Transverse colon (tissue), 4 donors: ENCODE data around the gene EPHA5. TPM values are rescaled to one million over a fixed set of nuclear protein-coding genes. Genes with fewer than 3 reads are reported as not detected.

ENCODE experiments used
- DNase-seq: peaks from one replicate; pipeline ENCODE4 v3.0.0-alpha.2; 2019
- H3K27ac ChIP-seq, 4 donors: fragments of 200-600 bp; sonication (generic); 2 replicates each; pipeline ENCODE4 v1.5.1; 2016 to 2018; ENCODE audit warnings: inconsistent platforms in 4 of 4
- H3K27me3 ChIP-seq: fragments of 200-600 bp; sonication (generic); 2 replicates; pipeline ENCODE4 v1.5.1; 2017; ENCODE audit warnings: inconsistent platforms
- H3K36me3 ChIP-seq, 4 donors: fragments of 200-600 bp; sonication (generic); 2 replicates each; pipeline ENCODE4 v1.5.1; 2017 to 2019; ENCODE audit warnings: inconsistent platforms in 4 of 4
- H3K4me1 ChIP-seq, 4 donors: fragments of 200-600 bp; sonication (generic); 2 replicates each; pipeline ENCODE4 v1.5.1; 2017 to 2020; ENCODE audit warnings: inconsistent platforms in 4 of 4
- H3K4me3 ChIP-seq, 4 donors: fragments of 200-600 bp; sonication (generic); 1 replicate in 1 of 4; 2 replicates in 3 of 4; pipeline versions ENCODE4 v1.5.1 to v1.6.1; 2017 to 2019; ENCODE audit warnings: inconsistent platforms in 4 of 4
- H3K9me3 ChIP-seq, 2 donors: fragments of 200-600 bp; sonication (generic); 2 replicates each; pipeline ENCODE4 v1.5.1; 2017 to 2019; ENCODE audit warnings: inconsistent platforms in 2 of 2
- EP300 ChIP-seq: sonication (generic); formaldehyde crosslinking; IDR thresholded peaks from one replicate; pipeline ENCODE4 v1.6.1; 2017; ENCODE audit warnings: antibody characterized with exemption, low read depth
- POLR2A ChIP-seq: fragments of 450-650 bp; IDR thresholded peaks from one replicate; pipeline ENCODE4 v1.6.1; 2016; ENCODE audit warnings: antibody characterized with exemption, mild to moderate bottlenecking, moderate library complexity
- POLR2AphosphoS5 ChIP-seq, 3 donors: sonication (generic); formaldehyde crosslinking; IDR thresholded peaks; one replicate each; pipeline ENCODE4 v1.6.1; 2016; ENCODE audit warnings: antibody characterized with exemption in 3 of 3
- WGBS, 2 donors: methylation state at CpG; one replicate each; pipeline ENCODE4 v1.1.5; 2018; ENCODE audit warnings: low coverage in 1 of 2; 5-methylcytosine and 5-hydroxymethylcytosine counted together
- in situ Hi-C, 4 donors: fragments of 200-750 bp; cut with MboI; loops; one replicate each; pipeline versions ENCODE4 v1.15.0 to v1.15.1; 2017; ENCODE audit warnings: low sequenced_read_pairs in 3 of 4, low pct_ligation_motif_present in 1 of 4, low pct_unique_long_range_greater_than_20kb in 1 of 4
- intact Hi-C: fragments of 100-400 bp; cut with DNase I; formaldehyde crosslinking; loops from one replicate; pipeline ENCODE4 v1.15.1; 2023; ENCODE audit warnings: low total_unique reads
- total RNA-seq, 4 donors: library from RNA; depleted of rRNA; stranded (reverse); fragments of >200 nt; gene quantifications; one replicate each; pipeline ENCODE4 v1.1.0, GENCODE V29; 2016
- TF ChIP-seq, protein P1 (sequence below), 5 experiments: fragments of 200-600 bp in 3 of 5; fragments of 450-650 bp in 2 of 5; sonication (generic) in 3 of 5; IDR thresholded peaks; 1 replicate in 2 of 5; 2 replicates in 3 of 5; pipeline ENCODE4 v1.5.1; 2016 to 2017; ENCODE audit warnings: antibody characterized with exemption in 5 of 5, inconsistent platforms in 3 of 5, mild to moderate bottlenecking in 2 of 5, moderate library complexity in 1 of 5

Gene EPHA5
- total RNA-seq, 4 donors from 2014 or later = 0.14 to 0.60 (median 0.32) TPM; not detected in 1

GRCh38 chr4:65656008-65656407, 14.3 kb downstream of the EPHA5 start:
- no peak overlapping the region for H3K4me3 ChIP-seq
- DNase-seq = no peak
- intact Hi-C loops = no loop called here
- no peaks in the 10 kb centered on the region for H3K27me3 ChIP-seq
- TF ChIP-seq, protein P1, sequence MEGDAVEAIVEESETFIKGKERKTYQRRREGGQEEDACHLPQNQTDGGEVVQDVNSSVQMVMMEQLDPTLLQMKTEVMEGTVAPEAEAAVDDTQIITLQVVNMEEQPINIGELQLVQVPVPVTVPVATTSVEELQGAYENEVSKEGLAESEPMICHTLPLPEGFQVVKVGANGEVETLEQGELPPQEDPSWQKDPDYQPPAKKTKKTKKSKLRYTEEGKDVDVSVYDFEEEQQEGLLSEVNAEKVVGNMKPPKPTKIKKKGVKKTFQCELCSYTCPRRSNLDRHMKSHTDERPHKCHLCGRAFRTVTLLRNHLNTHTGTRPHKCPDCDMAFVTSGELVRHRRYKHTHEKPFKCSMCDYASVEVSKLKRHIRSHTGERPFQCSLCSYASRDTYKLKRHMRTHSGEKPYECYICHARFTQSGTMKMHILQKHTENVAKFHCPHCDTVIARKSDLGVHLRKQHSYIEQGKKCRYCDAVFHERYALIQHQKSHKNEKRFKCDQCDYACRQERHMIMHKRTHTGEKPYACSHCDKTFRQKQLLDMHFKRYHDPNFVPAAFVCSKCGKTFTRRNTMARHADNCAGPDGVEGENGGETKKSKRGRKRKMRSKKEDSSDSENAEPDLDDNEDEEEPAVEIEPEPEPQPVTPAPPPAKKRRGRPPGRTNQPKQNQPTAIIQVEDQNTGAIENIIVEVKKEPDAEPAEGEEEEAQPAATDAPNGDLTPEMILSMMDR (IDR thresholded peaks at IDR 0.05) = no peak
- TF ChIP-seq EP300 = no peak
- no peak for TF ChIP-seq POLR2A
- no peak for TF ChIP-seq POLR2AphosphoS5 (IDR thresholded peaks at IDR 0.05)
- no peaks in the 10 kb centered on the region for H3K4me1 ChIP-seq
- H3K27ac ChIP-seq = no peak overlapping the region
- H3K9me3 ChIP-seq = no peaks in the 10 kb centered on the region
- in situ Hi-C loops = no loop called here
- no peaks in the 10 kb centered on the region for H3K36me3 ChIP-seq

DNA sequence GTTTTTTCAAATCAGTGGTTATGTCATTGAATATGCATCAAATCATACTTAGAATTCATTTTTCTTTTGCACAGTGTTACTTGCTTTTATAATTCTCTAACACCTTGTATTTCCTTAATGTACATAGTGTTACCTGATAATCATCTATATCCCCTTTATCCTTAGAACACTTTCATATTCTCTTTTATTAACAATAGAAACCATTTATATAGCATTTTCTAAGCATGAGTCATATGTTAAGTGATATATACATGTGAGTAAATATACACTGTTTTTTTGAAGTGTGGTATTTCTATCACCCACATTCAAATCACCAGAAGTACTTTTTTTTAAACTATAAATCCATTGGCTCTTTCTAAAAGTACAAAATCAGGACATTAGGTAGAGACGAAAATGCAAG, 15.3 kb downstream of the EPHA5 start:
- H3K27me3 ChIP-seq = no peaks in the 10 kb centered on the region
- no peak for DNase-seq
- no peaks in the 10 kb centered on the region for H3K4me1 ChIP-seq
- no peak overlapping the region for H3K27ac ChIP-seq
- 63 to 76% methylated on average over 1 of the region's 1 CpG for WGBS, 2 donors
- intact Hi-C loops = no loop called here
- no peaks in the 10 kb centered on the region for H3K9me3 ChIP-seq
- no peaks in the 10 kb centered on the region for H3K36me3 ChIP-seq
- in situ Hi-C loops = no loop called here
- TF ChIP-seq, protein P1 (IDR thresholded peaks at IDR 0.05) = no peak
- TF ChIP-seq POLR2A = no peak
- no peak for TF ChIP-seq POLR2AphosphoS5 (IDR thresholded peaks at IDR 0.05)
- TF ChIP-seq EP300 = no peak
- H3K4me3 ChIP-seq = no peak overlapping the region

DNA sequence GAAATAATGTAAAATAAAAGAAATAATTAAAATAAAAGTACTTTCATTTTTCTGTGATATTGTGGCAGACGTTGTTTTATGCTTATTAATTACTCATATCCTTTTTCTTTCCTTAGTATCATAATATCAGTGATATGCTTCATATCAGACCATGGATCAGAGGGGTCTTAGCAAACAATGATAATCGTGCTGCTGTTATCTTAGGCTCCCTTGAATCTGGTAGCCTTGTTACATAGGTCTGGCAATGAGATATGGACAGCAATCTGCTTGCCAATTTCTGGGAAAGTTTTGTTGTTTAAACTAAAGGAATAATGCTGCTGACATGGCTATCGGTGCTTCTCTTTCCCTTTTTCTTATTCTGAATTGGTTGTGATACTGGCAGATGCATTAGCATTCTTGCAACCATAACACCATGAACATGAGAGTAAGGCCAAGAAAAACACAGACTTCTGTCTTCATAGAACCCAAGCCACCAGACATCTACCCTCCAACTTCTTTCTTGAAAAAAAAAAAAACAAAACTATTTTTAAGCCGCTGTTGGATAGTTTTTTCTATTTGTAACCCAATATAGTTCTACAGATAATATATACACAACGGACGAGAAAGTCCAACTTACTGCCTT, 16.4 kb downstream of the EPHA5 start:
- DNase-seq = no peak
- Histone ChIP-seq H3K36me3 (no peaks in the 10 kb centered on the region), H3K27ac (no peak overlapping the region), H3K27me3 (no peaks in the 10 kb centered on the region), H3K4me1 (no peaks in the 10 kb centered on the region), H3K4me3 (no peak overlapping the region), H3K9me3 (no peaks in the 10 kb centered on the region)
- TF ChIP-seq POLR2A (no peak), EP300 (no peak), POLR2AphosphoS5 (IDR thresholded peaks at IDR 0.05) (no peak)
- TF ChIP-seq, protein P1 (IDR thresholded peaks at IDR 0.05) = no peak
- in situ Hi-C loops = no loop called here
- 71 to 76% methylated on average over 6 of the region's 6 CpGs for WGBS, 2 donors
- intact Hi-C loops = no loop called here

- no peak overlapping the region for H3K27ac ChIP-seq
- H3K4me1 ChIP-seq = no peaks in the 10 kb centered on the region
- intact Hi-C loops (no loop called here), in situ Hi-C loops (no loop called here)
- H3K36me3 ChIP-seq = no peaks in the 10 kb centered on the region
- H3K9me3 ChIP-seq = no peaks in the 10 kb centered on the region
- WGBS, 2 donors = 57 to 72% methylated on average over 3 of the region's 3 CpGs
- TF ChIP-seq, protein P1 (IDR thresholded peaks at IDR 0.05) = no peak
- no peaks in the 10 kb centered on the region for H3K27me3 ChIP-seq
- DNase-seq = no peak
- no peak overlapping the region for H3K4me3 ChIP-seq
Measured at GRCh38 chr4:65651751-65652150, 18.5 kb downstream of the EPHA5 start.
